ENCODE measurements around the gene ALX4. TPM values are rescaled to one million over a fixed set of nuclear protein-coding genes. Genes with fewer than 3 reads are reported as not detected.

ALX4 gene
- total RNA-seq, 4 donors from 2014 or later: under 0.01 to 0.17 TPM; not detected in 2

- no peak for TF ChIP-seq CTCF (IDR thresholded peaks at IDR 0.05; ENCODE audit: low read depth)
Measured at GRCh38 chr11:44246726-44247125, 63.2 kb downstream of the ALX4 start.

GRCh38 chr11:44244639-44245310 lies 65.2 kb downstream of the ALX4 start:
- TF ChIP-seq CTCF (IDR thresholded peaks at IDR 0.05; ENCODE audit: low read depth): no peak

DNA sequence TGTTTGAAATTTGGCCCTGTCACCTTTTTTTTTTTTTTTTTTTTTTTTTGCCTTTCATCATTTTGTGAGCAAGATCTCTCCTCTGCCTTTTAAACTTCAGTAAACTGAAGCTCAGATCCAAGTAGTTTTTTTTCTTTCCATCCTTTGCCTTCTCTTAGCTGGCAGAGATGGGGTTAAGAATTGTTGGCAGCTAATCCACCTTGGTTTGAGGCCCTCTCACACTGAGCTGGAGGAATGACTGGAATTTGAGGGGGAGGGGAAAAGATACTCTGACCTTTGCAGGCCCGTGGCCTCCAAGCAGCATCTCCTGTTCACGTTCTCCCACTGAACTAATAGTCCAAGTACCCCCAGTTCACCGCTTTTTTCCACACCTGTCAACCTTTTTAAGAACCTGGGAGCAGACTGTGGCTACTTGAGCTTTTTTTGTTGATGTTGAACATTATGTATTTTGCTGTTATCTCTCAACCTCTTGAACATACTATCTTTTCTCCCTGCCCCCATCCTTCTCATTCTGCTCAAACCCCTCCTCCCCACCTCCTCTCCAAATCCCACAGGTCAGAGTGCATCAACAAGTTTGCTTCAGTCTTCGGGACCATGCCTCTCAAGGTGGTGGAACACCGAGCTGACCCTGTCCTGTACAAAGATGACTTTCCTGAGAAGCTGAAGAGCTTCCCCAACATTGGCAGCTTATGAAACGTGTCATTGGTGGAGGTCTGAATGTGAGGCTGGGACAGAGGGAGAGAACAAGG lies 66.2 kb downstream of the ALX4 start:
- TF ChIP-seq CTCF (IDR thresholded peaks at IDR 0.05; ENCODE audit: low read depth): no peak

- TF ChIP-seq CTCF (IDR thresholded peaks at IDR 0.05; ENCODE audit: low read depth): no peak
Measured at GRCh38 chr11:44243086-44243485, 66.9 kb downstream of the ALX4 start.

DNA sequence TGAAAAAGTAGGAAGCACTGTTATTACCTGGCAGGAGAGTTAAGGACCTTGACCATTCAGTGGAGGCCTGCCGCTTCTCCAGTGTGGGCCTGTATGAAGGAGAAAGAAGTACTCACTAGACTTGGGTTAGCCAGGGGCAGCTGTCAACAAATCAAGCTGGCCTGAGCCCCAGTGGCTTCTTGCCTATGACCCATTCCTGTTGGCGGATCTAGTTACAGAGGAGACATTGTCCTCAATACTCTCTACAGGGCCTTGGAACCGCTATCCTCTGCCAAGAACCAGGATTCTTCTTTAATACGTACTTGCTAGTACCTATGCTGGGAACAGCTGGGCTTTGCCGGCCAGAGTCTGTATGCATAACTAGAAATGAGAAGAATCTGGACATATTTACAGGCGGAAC lies 68.1 kb downstream of the ALX4 start:
- TF ChIP-seq CTCF (IDR thresholded peaks at IDR 0.05; ENCODE audit: low read depth): no peak

GRCh38 chr11:44237156-44237555 lies 72.8 kb downstream of the ALX4 start:
- TF ChIP-seq CTCF (IDR thresholded peaks at IDR 0.05; ENCODE audit: low read depth): no peak

GRCh38 chr11:44236296-44236695 lies 73.6 kb downstream of the ALX4 start:
- TF ChIP-seq CTCF (IDR thresholded peaks at IDR 0.05; ENCODE audit: low read depth): no peak
